Fibroblast of lung (primary cell): ENCODE measurements around the gene SIK2. TPM values are rescaled to one million over a fixed set of nuclear protein-coding genes. Genes with fewer than 3 reads are reported as not detected.

Source experiments
- DNase-seq, 2 donors: peaks; one replicate each; pipeline versions ENCODE4 v3.0.0 to v3.0.0-alpha.2; 2010; ENCODE audit warnings: low read depth in 2 of 2
- H2AFZ ChIP-seq: 2 replicates; pipeline ENCODE4 v1.5.1; 2012; ENCODE audit warnings: low read length, control low read depth, inconsistent platforms
- H3K27ac ChIP-seq: 2 replicates; pipeline ENCODE4 v1.5.1; 2011; ENCODE audit warnings: low read length, control low read depth; ENCODE audit not compliant: insufficient read depth
- H3K27me3 ChIP-seq: 2 replicates; pipeline ENCODE4 v1.5.1; 2011; ENCODE audit warnings: mild to moderate bottlenecking, low read length; ENCODE audit not compliant: control insufficient read depth, insufficient read depth
- H3K36me3 ChIP-seq: 2 replicates; pipeline ENCODE4 v1.5.1; 2011; ENCODE audit warnings: low read length; ENCODE audit not compliant: control insufficient read depth, insufficient read depth
- H3K4me1 ChIP-seq: 2 replicates; pipeline ENCODE4 v1.5.1; 2011; ENCODE audit warnings: low read length; ENCODE audit not compliant: control insufficient read depth, insufficient read depth; ENCODE audit errors: extremely low read depth
- H3K4me2 ChIP-seq: 2 replicates; pipeline ENCODE4 v1.5.1; 2011; ENCODE audit warnings: low read length, control low read depth; ENCODE audit not compliant: insufficient read depth; ENCODE audit errors: extremely low read depth
- H3K4me3 ChIP-seq, 4 experiments: fragments of 200-600 bp in 1 of 4; sonication (generic) in 1 of 4; replicated peaks in 1 of 4; 2 replicates each; pipeline ENCODE4 v1.5.1; 2011 to 2016; ENCODE audit warnings: low read length in 4 of 4, low read depth in 3 of 4, mild to moderate bottlenecking in 3 of 4, control low read depth in 2 of 4, inconsistent platforms in 1 of 4, mixed read lengths in 1 of 4; ENCODE audit not compliant: insufficient read depth in 1 of 4; ENCODE audit errors: control extremely low read depth in 1 of 4
- H3K79me2 ChIP-seq: 2 replicates; pipeline ENCODE4 v1.5.1; 2012; ENCODE audit warnings: mild to moderate bottlenecking, low read length, inconsistent platforms; ENCODE audit not compliant: control insufficient read depth, insufficient read depth
- H3K9ac ChIP-seq: 2 replicates; pipeline ENCODE4 v1.5.1; 2011; ENCODE audit warnings: mild to moderate bottlenecking, low read length, control low read depth; ENCODE audit not compliant: insufficient read depth
- H3K9me3 ChIP-seq: 2 replicates; pipeline ENCODE4 v1.5.1; 2012; ENCODE audit warnings: low read depth, low read length; ENCODE audit not compliant: control insufficient read depth, insufficient read depth
- H4K20me1 ChIP-seq: 2 replicates; pipeline ENCODE4 v1.5.1; 2011; ENCODE audit warnings: low read length; ENCODE audit not compliant: control insufficient read depth, insufficient read depth; ENCODE audit errors: extremely low read depth
- EZH2 ChIP-seq: IDR thresholded peaks from 2 replicates; pipeline ENCODE4 v1.5.1; 2012; ENCODE audit warnings: low read length, control low read depth, mild to moderate bottlenecking; ENCODE audit errors: missing control alignments
- polyA plus RNA-seq, 2 donors: library from polyadenylated mRNA; depleted of rRNA in 1 of 2; stranded (reverse) in 1 of 2; unstranded in 1 of 2; fragments of >200 nt; gene quantifications; 2 replicates each; pipeline ENCODE4 v1.2.1, GENCODE V29; 2011 to 2012; ENCODE audit warnings: missing spikeins in 1 of 2
- total RNA-seq: library from RNA; depleted of rRNA; stranded (reverse); fragments of >200 nt; gene quantifications from 2 replicates; pipeline ENCODE4 v1.2.1, GENCODE V29; 2014
- TF ChIP-seq, protein P1 (sequence below), 2 donors: IDR thresholded peaks in 1 of 2; conservative IDR thresholded peaks in 1 of 2; 1 replicate in 1 of 2; 2 replicates in 1 of 2; pipeline ENCODE4 v1.5.1; 2011 to 2012; ENCODE audit warnings: low read length in 2 of 2, control low read depth in 1 of 2, inconsistent platforms in 1 of 2, low read depth in 1 of 2, mild to moderate bottlenecking in 1 of 2

SIK2 gene
- total and polyA plus RNA-seq, 2 donors (not counting 1 experiment from before 2014, with no cell fraction given) = 16.3 to 19.3 TPM

GRCh38 chr11:111633248-111633647 lies 31.0 kb downstream of the SIK2 start:
- Histone ChIP-seq H3K79me2 (peaks cover 8% of the 10 kb centered on the region), H3K9me3 (no peaks in the 10 kb centered on the region), H4K20me1 (no peaks in the 10 kb centered on the region), H3K4me2 (no peak overlapping the region), H3K9ac (no peak overlapping the region), H3K4me1 (peaks cover 4% of the 10 kb centered on the region), H3K4me3 (no peak overlapping the region), H3K27me3 (no peaks in the 10 kb centered on the region), H2AFZ (no peak overlapping the region), H3K27ac (peak overlapping the region; percentile 16), H3K36me3 (no peaks in the 10 kb centered on the region)
- DNase-seq = no peak
- TF ChIP-seq EZH2 = no peak
- TF ChIP-seq, protein P1, sequence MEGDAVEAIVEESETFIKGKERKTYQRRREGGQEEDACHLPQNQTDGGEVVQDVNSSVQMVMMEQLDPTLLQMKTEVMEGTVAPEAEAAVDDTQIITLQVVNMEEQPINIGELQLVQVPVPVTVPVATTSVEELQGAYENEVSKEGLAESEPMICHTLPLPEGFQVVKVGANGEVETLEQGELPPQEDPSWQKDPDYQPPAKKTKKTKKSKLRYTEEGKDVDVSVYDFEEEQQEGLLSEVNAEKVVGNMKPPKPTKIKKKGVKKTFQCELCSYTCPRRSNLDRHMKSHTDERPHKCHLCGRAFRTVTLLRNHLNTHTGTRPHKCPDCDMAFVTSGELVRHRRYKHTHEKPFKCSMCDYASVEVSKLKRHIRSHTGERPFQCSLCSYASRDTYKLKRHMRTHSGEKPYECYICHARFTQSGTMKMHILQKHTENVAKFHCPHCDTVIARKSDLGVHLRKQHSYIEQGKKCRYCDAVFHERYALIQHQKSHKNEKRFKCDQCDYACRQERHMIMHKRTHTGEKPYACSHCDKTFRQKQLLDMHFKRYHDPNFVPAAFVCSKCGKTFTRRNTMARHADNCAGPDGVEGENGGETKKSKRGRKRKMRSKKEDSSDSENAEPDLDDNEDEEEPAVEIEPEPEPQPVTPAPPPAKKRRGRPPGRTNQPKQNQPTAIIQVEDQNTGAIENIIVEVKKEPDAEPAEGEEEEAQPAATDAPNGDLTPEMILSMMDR (conservative IDR thresholded peaks at IDR 0.05 in 1 of 2, IDR thresholded peaks at IDR 0.05 in 1 of 2; ENCODE audit: low read depth in 1 of 2, low read length in 2 of 2) = no peak

- TF ChIP-seq EZH2 = no peak
- TF ChIP-seq, protein P1 (conservative IDR thresholded peaks at IDR 0.05 in 1 of 2, IDR thresholded peaks at IDR 0.05 in 1 of 2; ENCODE audit: low read depth in 1 of 2, low read length in 2 of 2) = no peak
- no peak overlapping the region for H3K4me2 ChIP-seq
- no peaks in the 10 kb centered on the region for H4K20me1 ChIP-seq
- H3K4me3 ChIP-seq = no peak overlapping the region
- no peaks in the 10 kb centered on the region for H3K27me3 ChIP-seq
- H3K4me1 ChIP-seq = peaks cover 4% of the 10 kb centered on the region
- peaks cover 9% of the 10 kb centered on the region for H3K79me2 ChIP-seq
- no peak overlapping the region for H2AFZ ChIP-seq
- peak overlapping the region; percentile 22 for H3K27ac ChIP-seq
- H3K36me3 ChIP-seq = no peaks in the 10 kb centered on the region
- no peaks in the 10 kb centered on the region for H3K9me3 ChIP-seq
- H3K9ac ChIP-seq = no peak overlapping the region
- peak in 1 of 2 donors; percentile 65 for DNase-seq
Measured at GRCh38 chr11:111633756-111634362, 31.6 kb downstream of the SIK2 start.

DNA sequence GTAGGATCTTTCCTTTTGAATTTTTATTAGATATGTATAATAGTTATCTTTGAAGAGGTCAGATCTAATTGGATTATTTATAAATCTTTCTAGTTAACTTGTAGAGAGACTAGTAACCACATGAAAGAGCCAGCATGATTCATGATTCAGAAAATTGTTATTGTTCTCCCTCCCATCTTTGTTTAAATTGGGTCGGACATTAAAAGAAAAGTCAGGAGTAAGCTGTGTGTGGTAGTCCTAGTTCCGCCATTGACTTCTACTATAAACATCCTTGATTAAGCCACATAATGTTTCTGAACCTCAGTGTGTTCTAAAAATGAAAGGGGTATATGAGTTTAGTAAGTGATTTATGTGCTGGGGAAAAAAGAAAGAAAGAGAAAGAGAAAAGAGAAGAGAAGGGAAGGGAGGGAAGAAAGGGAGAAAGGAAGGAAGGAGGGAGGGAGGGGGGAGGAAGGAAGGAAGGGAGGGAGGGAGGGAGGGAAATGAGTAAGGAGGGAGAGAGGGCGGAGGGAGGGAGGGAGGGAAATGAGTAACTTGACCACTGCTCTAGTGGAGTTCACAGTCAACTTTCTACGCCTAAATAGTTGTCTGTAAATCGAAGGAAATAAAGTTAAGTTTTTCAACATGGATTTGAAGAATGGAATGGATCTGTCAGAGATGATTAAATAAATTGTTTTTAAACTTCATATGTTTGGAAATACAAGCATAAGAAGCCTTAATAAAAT lies 32.9 kb downstream of the SIK2 start:
- H4K20me1 ChIP-seq = no peaks in the 10 kb centered on the region
- DNase-seq = peak; percentile 80 to 83
- H3K9me3 ChIP-seq = no peaks in the 10 kb centered on the region
- no peak overlapping the region for H2AFZ ChIP-seq
- H3K27me3 ChIP-seq = no peaks in the 10 kb centered on the region
- H3K4me1 ChIP-seq = peaks cover 4% of the 10 kb centered on the region
- H3K4me2 ChIP-seq = peak overlapping the region; percentile 49
- peak overlapping the region; percentile 49 for H3K27ac ChIP-seq
- TF ChIP-seq, protein P1 (conservative IDR thresholded peaks at IDR 0.05 in 1 of 2, IDR thresholded peaks at IDR 0.05 in 1 of 2; ENCODE audit: low read depth in 1 of 2, low read length in 2 of 2) = no peak
- no peak for TF ChIP-seq EZH2
- no peak overlapping the region for H3K9ac ChIP-seq
- H3K4me3 ChIP-seq = peak overlapping the region in 2 of 4 experiments; percentile 1 to 48
- peaks cover 13% of the 10 kb centered on the region for H3K79me2 ChIP-seq
- no peaks in the 10 kb centered on the region for H3K36me3 ChIP-seq
